BLaER1 treated with 17β-estradiol and CSF1 and Interleukin-3, amounts not matched to agents 10 nM and 100 nM (cell line): ENCODE measurements around the gene MATK.

Source experiments
- H3K27ac ChIP-seq, 11 experiments: shearing (Covaris generic); formaldehyde crosslinking; 2 replicates each; pipeline ENCODE4 v1.8.1; 2022
- H3K27me3 ChIP-seq, 11 experiments: shearing (Covaris generic); formaldehyde crosslinking; 2 replicates each; pipeline ENCODE4 v1.8.1; 2022
- H3K36me3 ChIP-seq, 11 experiments: shearing (Covaris generic); formaldehyde crosslinking; 2 replicates each; pipeline ENCODE4 v1.8.1; 2022
- H3K4me1 ChIP-seq, 10 experiments: shearing (Covaris generic); formaldehyde crosslinking; 2 replicates each; pipeline ENCODE4 v1.8.1; 2022
- H3K4me2 ChIP-seq, 11 experiments: shearing (Covaris generic); formaldehyde crosslinking; 2 replicates each; pipeline ENCODE4 v1.8.1; 2022
- H3K4me3 ChIP-seq, 10 experiments: shearing (Covaris generic); formaldehyde crosslinking; 2 replicates each; pipeline ENCODE4 v1.8.1; 2022
- H3K9ac ChIP-seq, 11 experiments: shearing (Covaris generic); formaldehyde crosslinking; 2 replicates each; pipeline ENCODE4 v1.8.1; 2022
- H3K9me3 ChIP-seq, 11 experiments: shearing (Covaris generic); formaldehyde crosslinking; replicated peaks in 1 of 11; 2 replicates each; pipeline ENCODE4 v1.8.1; 2022
- H4K20me1 ChIP-seq, 11 experiments: shearing (Covaris generic); formaldehyde crosslinking; 2 replicates each; pipeline ENCODE4 v1.8.1; 2022
- Cebpa-rat ChIP-seq, 11 experiments: shearing (Covaris generic); IDR thresholded peaks; 2 replicates each; pipeline ENCODE4 v1.8.1; 2022

Gene MATK, protein sequence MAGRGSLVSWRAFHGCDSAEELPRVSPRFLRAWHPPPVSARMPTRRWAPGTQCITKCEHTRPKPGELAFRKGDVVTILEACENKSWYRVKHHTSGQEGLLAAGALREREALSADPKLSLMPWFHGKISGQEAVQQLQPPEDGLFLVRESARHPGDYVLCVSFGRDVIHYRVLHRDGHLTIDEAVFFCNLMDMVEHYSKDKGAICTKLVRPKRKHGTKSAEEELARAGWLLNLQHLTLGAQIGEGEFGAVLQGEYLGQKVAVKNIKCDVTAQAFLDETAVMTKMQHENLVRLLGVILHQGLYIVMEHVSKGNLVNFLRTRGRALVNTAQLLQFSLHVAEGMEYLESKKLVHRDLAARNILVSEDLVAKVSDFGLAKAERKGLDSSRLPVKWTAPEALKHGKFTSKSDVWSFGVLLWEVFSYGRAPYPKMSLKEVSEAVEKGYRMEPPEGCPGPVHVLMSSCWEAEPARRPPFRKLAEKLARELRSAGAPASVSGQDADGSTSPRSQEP

DNA sequence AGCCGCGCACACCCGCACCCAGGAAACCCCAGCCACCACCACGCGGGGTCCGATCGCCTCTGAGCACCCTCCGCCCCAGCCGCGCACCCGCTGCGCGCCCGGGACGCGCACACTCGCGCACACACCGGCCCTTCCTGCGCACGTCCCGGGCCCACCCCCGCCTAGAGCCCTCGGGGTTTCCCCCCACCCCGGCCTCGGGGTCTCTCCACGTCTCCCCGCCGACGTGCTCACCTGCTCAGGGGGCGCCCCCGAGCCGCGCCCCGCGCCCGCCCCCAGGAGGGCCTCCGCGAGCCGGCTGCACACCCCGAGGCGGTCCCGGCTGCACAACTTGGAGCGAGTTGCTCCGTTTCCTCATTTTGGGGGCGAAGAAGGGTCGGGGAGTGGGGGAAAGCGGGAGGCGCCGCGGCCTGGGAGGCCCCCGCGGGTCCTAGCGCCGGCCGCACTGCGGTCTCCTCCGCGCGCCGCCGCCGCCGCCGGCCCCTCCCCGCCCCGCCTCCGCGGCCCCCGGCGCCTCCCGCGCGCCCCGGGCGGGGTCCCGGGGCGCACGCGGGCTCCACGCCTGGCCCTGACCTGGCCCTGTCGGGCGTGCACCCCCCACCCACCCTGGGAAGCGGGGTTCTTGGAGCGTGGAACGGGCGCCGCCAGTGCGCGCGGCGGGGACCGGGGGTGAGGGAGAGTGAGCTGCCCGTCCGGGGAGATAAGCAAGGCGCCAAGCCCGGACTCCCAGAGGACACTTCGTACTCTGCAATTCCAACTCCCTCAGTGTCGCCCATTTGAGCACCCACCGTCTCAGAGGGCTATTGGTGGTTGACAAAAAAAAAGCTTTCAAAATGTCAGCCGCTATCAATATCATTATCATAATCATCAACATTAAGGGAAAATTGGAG is at the start of gene MATK:
Gene MATK (minus strand): TSS at position 444 of the 887 bp plus-strand sequence. CDS start 1,246 bp downstream, outside the sequence.
- Histone ChIP-seq H3K4me3 (peak within 1 kb of the TSS in 6 of 10 experiments; percentile 15 to 55 (median 38); a peak in 7 of 20 replicates), H3K9ac (peak within 1 kb of the TSS in 2 of 11 experiments; percentile 23 to 27; a peak in 2 of 22 replicates), H3K4me2 (peak within 1 kb of the TSS in 9 of 11 experiments; percentile 22 to 91 (median 72); a peak in 17 of 22 replicates), H3K4me1 (peaks cover 6 to 21% (median 16%) of the 10 kb centered on the region in 10 experiments; a peak in 18 of 20 replicates), H3K27me3 (peaks cover 18 to 46% (median 39%) of the 10 kb centered on the region in 11 experiments), H4K20me1 (no peaks in the 10 kb centered on the region), H3K36me3 (no peaks in the 10 kb centered on the region), H3K27ac (peak within 1 kb of the TSS in 2 of 11 experiments; percentile 18 to 38; a peak in 2 of 22 replicates), H3K9me3 (peaks cover 21 to 35% (median 27%) of the 10 kb centered on the region in 11 experiments)
- no peak for TF ChIP-seq Cebpa-rat (IDR thresholded peaks at IDR 0.05)

- Histone ChIP-seq H4K20me1 (no peaks in the 10 kb centered on the region), H3K36me3 (no peaks in the 10 kb centered on the region), H3K9ac (no peak overlapping the region), H3K4me3 (no peak overlapping the region), H3K9me3 (peaks cover 13 to 20% (median 16%) of the 10 kb centered on the region in 11 experiments; a peak in 17 of 22 replicates), H3K27ac (no peak overlapping the region), H3K4me2 (no peak overlapping the region), H3K27me3 (peaks cover 0 to 14% (median 0%) of the 10 kb centered on the region in 11 experiments; a peak in 4 of 22 replicates), H3K4me1 (peaks cover 0 to 20% (median 17%) of the 10 kb centered on the region in 10 experiments; a peak in 15 of 20 replicates)
- no peak for TF ChIP-seq Cebpa-rat (IDR thresholded peaks at IDR 0.05)
These were observed 48.9 kb upstream of the MATK start for GRCh38 chr19:3835055-3835435.

- Histone ChIP-seq H3K27ac (no peak overlapping the region), H3K4me3 (no peak overlapping the region), H3K9ac (no peak overlapping the region), H3K4me2 (no peak overlapping the region), H3K9me3 (peaks cover 13 to 20% (median 16%) of the 10 kb centered on the region in 11 experiments; a peak in 17 of 22 replicates), H3K36me3 (no peaks in the 10 kb centered on the region), H3K27me3 (peaks cover 0 to 14% (median 0%) of the 10 kb centered on the region in 11 experiments; a peak in 4 of 22 replicates), H4K20me1 (no peaks in the 10 kb centered on the region), H3K4me1 (peaks cover 0 to 22% (median 17%) of the 10 kb centered on the region in 10 experiments; a peak in 15 of 20 replicates)
- no peak for TF ChIP-seq Cebpa-rat (IDR thresholded peaks at IDR 0.05)
These were observed 48.3 kb upstream of the MATK start for GRCh38 chr19:3834349-3835054.

GRCh38 chr19:3833578-3834348 is 47.6 kb upstream of the MATK start:
- peaks cover 0 to 14% (median 0%) of the 10 kb centered on the region in 11 experiments; a peak in 4 of 22 replicates for H3K27me3 ChIP-seq
- H3K36me3 ChIP-seq = no peaks in the 10 kb centered on the region
- peaks cover 13 to 20% (median 16%) of the 10 kb centered on the region in 11 experiments; a peak in 17 of 22 replicates for H3K9me3 ChIP-seq
- no peak overlapping the region for H3K9ac ChIP-seq
- no peak overlapping the region for H3K4me3 ChIP-seq
- no peak overlapping the region for H3K4me2 ChIP-seq
- H3K27ac ChIP-seq = no peak overlapping the region
- no peak for TF ChIP-seq Cebpa-rat (IDR thresholded peaks at IDR 0.05)
- peaks cover under 1 to 22% (median 17%) of the 10 kb centered on the region in 10 experiments; a peak in 17 of 20 replicates for H3K4me1 ChIP-seq
- H4K20me1 ChIP-seq = no peaks in the 10 kb centered on the region

DNA sequence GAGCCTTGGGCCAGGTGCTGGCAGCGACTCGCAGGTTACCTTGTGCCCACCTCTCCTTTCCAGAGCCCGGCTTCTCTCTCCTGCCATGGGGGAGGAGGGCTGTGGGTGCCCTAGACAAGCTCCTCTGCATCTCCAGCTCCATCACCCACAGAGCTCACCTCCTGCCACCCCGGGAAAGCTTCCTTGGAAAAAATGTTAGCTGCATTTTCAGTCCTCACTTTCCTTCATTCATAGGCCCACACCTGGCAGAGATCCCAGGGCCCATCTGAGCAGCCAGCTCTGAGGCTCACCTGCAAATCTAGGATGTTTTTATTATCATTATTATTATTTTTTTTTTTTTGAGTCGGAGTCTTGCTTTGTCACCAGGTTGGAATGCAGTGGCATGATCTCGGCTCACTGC is 45.8 kb upstream of the MATK start:
- Histone ChIP-seq H3K4me2 (peak overlapping the region in 9 of 11 experiments; percentile 31 to 82 (median 63); a peak in 13 of 22 replicates), H3K27me3 (peaks cover 0 to 14% (median 0%) of the 10 kb centered on the region in 11 experiments; a peak in 4 of 22 replicates)

DNA sequence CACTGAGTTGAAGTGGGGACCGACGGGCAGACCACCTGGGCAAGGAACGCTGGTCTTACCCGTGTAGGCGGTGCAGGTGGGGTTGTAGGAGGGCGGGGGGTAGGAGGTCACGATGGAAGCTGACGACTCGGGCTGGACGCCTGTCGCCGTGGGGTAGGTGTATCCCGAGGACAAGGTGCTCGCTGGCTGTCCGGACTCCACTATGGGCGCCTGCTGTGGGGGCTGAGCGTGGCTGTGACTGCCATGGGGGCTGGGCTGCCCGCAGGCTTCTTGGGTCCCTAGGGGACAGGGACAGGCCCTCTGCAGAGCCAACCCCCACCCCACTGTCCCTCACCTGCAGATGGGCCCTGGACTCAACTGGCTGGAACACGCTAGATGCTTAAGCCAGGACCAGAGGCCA is 45.4 kb upstream of the MATK start:
- no peak for TF ChIP-seq Cebpa-rat (IDR thresholded peaks at IDR 0.05)
- Histone ChIP-seq H4K20me1 (no peaks in the 10 kb centered on the region), H3K9ac (0 out of 22 replicates have a peak overlapping the region, but pooled peaks of 1 of the 11 experiments have one; percentile 33)

More for the DNA sequence above, 45.8 kb upstream of the MATK start:
- Histone ChIP-seq H3K4me1 (peaks cover 7 to 22% (median 18%) of the 10 kb centered on the region in 10 experiments; a peak in 19 of 20 replicates), H3K27ac (no peak overlapping the region), H3K36me3 (no peaks in the 10 kb centered on the region), H3K9ac (no peak overlapping the region), H4K20me1 (no peaks in the 10 kb centered on the region), H3K9me3 (peaks cover 2 to 6% (median 3%) of the 10 kb centered on the region in 11 experiments; a peak in 16 of 22 replicates), H3K4me3 (no peak overlapping the region)
- no peak for TF ChIP-seq Cebpa-rat (IDR thresholded peaks at IDR 0.05)

More for the DNA sequence above, 45.4 kb upstream of the MATK start:
- Histone ChIP-seq H3K9me3 (peaks cover 0 to 2% (median 0%) of the 10 kb centered on the region in 11 experiments; a peak in 4 of 22 replicates), H3K4me2 (peak overlapping the region in 10 of 11 experiments; percentile 19 to 82 (median 62); a peak in 17 of 22 replicates), H3K36me3 (no peaks in the 10 kb centered on the region), H3K4me3 (no peak overlapping the region), H3K4me1 (peaks cover 7 to 22% (median 18%) of the 10 kb centered on the region in 10 experiments; a peak in 19 of 20 replicates), H3K27ac (no peak overlapping the region), H3K27me3 (peaks cover 0 to 14% (median 0%) of the 10 kb centered on the region in 11 experiments; a peak in 4 of 22 replicates)
